Kidney (tissue), 14 donors: ENCODE results near the gene RCL1. TPM values are rescaled to one million over a fixed set of nuclear protein-coding genes. Genes with fewer than 3 reads are reported as not detected.
"Not testable (repeated sequence)": the region's sequence is repeated elsewhere in the genome, so short reads cannot be mapped to it uniquely, and the experiment has no call there.

Experiments used
- DNase-seq, 5 donors: peaks; one replicate each; pipeline ENCODE4 v3.0.0-alpha.2; 2013 to 2020
- FAIRE-seq: peaks from 2 replicates; lab custom pipeline; 2012; peaks lifted over from hg19 to GRCh38; lab: Jason Lieb, UNC
- H3K27ac ChIP-seq, 2 donors: one replicate each; pipeline ENCODE4 v1.7.0; 2013; ENCODE audit warnings: low read depth in 2 of 2, low read length in 2 of 2, inconsistent platforms in 1 of 2
- H3K27me3 ChIP-seq: one replicate; pipeline ENCODE4 v1.7.1; 2013; ENCODE audit warnings: low read length, inconsistent platforms; ENCODE audit not compliant: control insufficient read depth, insufficient read depth
- H3K36me3 ChIP-seq, 3 donors: one replicate each; pipeline versions ENCODE4 v1.7.0 to v1.7.1; 2013; ENCODE audit warnings: low read length in 3 of 3, control low read depth in 1 of 3, inconsistent platforms in 1 of 3; ENCODE audit not compliant: insufficient read depth in 3 of 3, control insufficient read depth in 2 of 3
- H3K4me1 ChIP-seq, 3 donors: one replicate each; pipeline versions ENCODE4 v1.7.0 to v1.7.1; 2013; ENCODE audit warnings: low read length in 3 of 3, inconsistent platforms in 1 of 3, low read depth in 1 of 3; ENCODE audit not compliant: control insufficient read depth in 2 of 3, insufficient read depth in 2 of 3
- H3K4me3 ChIP-seq, 3 donors: one replicate each; pipeline versions ENCODE4 v1.7.0 to v1.8.1; 2013; ENCODE audit warnings: low read length in 3 of 3, control low read depth in 1 of 3, inconsistent platforms in 1 of 3
- H3K9ac ChIP-seq, 3 donors: one replicate each; pipeline versions ENCODE4 v1.7.0 to v1.7.1; 2013; ENCODE audit warnings: low read length in 3 of 3, control low read depth in 1 of 3, inconsistent platforms in 1 of 3
- H3K9me3 ChIP-seq, 3 donors: one replicate each; pipeline versions ENCODE4 v1.7.0 to v1.7.1; 2013; ENCODE audit warnings: low read length in 3 of 3, control low read depth in 1 of 3, inconsistent platforms in 1 of 3; ENCODE audit not compliant: control insufficient read depth in 2 of 3, insufficient read depth in 1 of 3
- CTCF ChIP-seq: IDR thresholded peaks from 3 replicates; pipeline ENCODE4 v1.5.1; 2012; ENCODE audit warnings: mild to moderate bottlenecking, moderate library complexity, borderline replicate concordance; ENCODE audit not compliant: insufficient read depth; ENCODE audit errors: extremely low read depth
- intact Hi-C: fragments of 100-400 bp; cut with DNase I; formaldehyde crosslinking; loops from one replicate; pipeline ENCODE4 v1.11.1; 2022
- polyA plus RNA-seq: library from polyadenylated mRNA; stranded (reverse); fragments of 350-450 nt; fragmentation: Illumina TruSeq; extraction: RNeasy Lipid Tissue Mini Kit (QIAGEN cat#74804); gene quantifications from one replicate; pipeline ENCODE4 v1.2.3, GENCODE V29; 2014; ENCODE audit warnings: low read depth, low replicate concordance; ENCODE audit not compliant: insufficient read depth
- total RNA-seq: library from RNA; stranded (reverse); fragmentation: NEBNext Ultra II Directional; extraction: Animal tissue kit (Norgen Biotek cat#: 25700); gene quantifications from one replicate; pipeline ENCODE4 v1.2.1, GENCODE V29; 2021
- donor health status: control.
- donor health status: control.
- donor health status: control.
- donor health status: control.
- donor health status: control.
- donor health status: DM: yes; HTN: yes; CAD: no.
- donor health status: Normal renal cell carcinoma (clear cell type).

The RCL1 gene
- total and polyA plus RNA-seq, 2 donors from 2014 or later = 15.7 to 22.8 TPM

- intact Hi-C loops = no loop called here
- no peaks in the 10 kb centered on the region for H3K36me3 ChIP-seq
- TF ChIP-seq CTCF = no peak
- peaks cover 0 to 11% (median 0%) of the 10 kb centered on the region in 3 donors for H3K4me1 ChIP-seq
- H3K4me3 ChIP-seq = no peak overlapping the region
- no peaks in the 10 kb centered on the region for H3K9me3 ChIP-seq
- no peak overlapping the region for H3K27ac ChIP-seq
- no peak overlapping the region for H3K9ac ChIP-seq
- no peak for FAIRE-seq
- no peaks in the 10 kb centered on the region for H3K27me3 ChIP-seq
- DNase-seq = no peak
These were observed 46.3 kb upstream of the RCL1 start for GRCh38 chr9:4746278-4747030.

- Histone ChIP-seq H3K36me3 (no peaks in the 10 kb centered on the region), H3K4me1 (peaks cover 0 to 6% (median 0%) of the 10 kb centered on the region in 3 donors)
- no peak for TF ChIP-seq CTCF
These were observed 44.1 kb upstream of the RCL1 start for GRCh38 chr9:4748612-4749011.

GRCh38 chr9:4750023-4750673 lies 42.6 kb upstream of the RCL1 start:
- Histone ChIP-seq H3K4me3 (no peak overlapping the region), H3K36me3 (no peaks in the 10 kb centered on the region), H3K9me3 (no peaks in the 10 kb centered on the region), H3K27ac (no peak overlapping the region), H3K4me1 (peaks cover 0 to 12% (median 0%) of the 10 kb centered on the region in 3 donors), H3K9ac (no peak overlapping the region), H3K27me3 (no peaks in the 10 kb centered on the region)
- DNase-seq (peak in 2 of 5 donors; percentile 51 to 76), FAIRE-seq (peak; percentile 97)
- TF ChIP-seq CTCF = peak; percentile 50
- intact Hi-C loops = no loop called here

More at GRCh38 chr9:4748612-4749011, 44.1 kb upstream of the RCL1 start:
- no peak for DNase-seq
- Histone ChIP-seq H3K9me3 (no peaks in the 10 kb centered on the region), H3K9ac (no peak overlapping the region), H3K27me3 (no peaks in the 10 kb centered on the region), H3K4me3 (no peak overlapping the region), H3K27ac (no peak overlapping the region)
- intact Hi-C loops = no loop called here
- FAIRE-seq = no peak

- FAIRE-seq, H3K27me3 ChIP-seq, intact Hi-C loops, H3K4me3 ChIP-seq, H3K9ac ChIP-seq, H3K9me3 ChIP-seq, DNase-seq, H3K36me3 ChIP-seq: not testable (repeated sequence)
- H3K27ac ChIP-seq = peak overlapping the region; percentile 39 to 89
- peaks cover 0 to 32% (median 16%) of the 10 kb centered on the region in 3 donors for H3K4me1 ChIP-seq
These were observed 38.2 kb upstream of the RCL1 start for GRCh38 chr9:4754530-4754929.
